B cell (primary cell): ENCODE results near the gene NTM. TPM values are rescaled to one million over a fixed set of nuclear protein-coding genes. Genes with fewer than 3 reads are reported as not detected.

Experiments
- ATAC-seq: fragments of 200-7000 bp; cut with Tn5 transposase; one replicate; pipeline ENCODE4 v1.10.0; 2021; ENCODE audit warnings: low read depth, mild to moderate bottlenecking, moderate number of reproducible peaks, moderate library complexity
- CTCF ChIA-PET: fragments of 350-600 bp; sonication (Branson Sonifier 250); formaldehyde crosslinking; loops from one replicate; lab custom pipeline; 2021; ENCODE audit warnings: antibody characterized with exemption, inconsistent platforms; lab: Charles Lee
- POLR2A ChIA-PET: fragments of 350-600 bp; sonication (Branson Sonifier 250); formaldehyde crosslinking; loops from one replicate; lab custom pipeline; 2021; ENCODE audit warnings: antibody characterized with exemption; lab: Charles Lee
- DNase-seq: peaks from one replicate; pipeline ENCODE4 v3.0.0; 2013
- H2AFZ ChIP-seq: 2 replicates; pipeline ENCODE4 v1.6.1; 2012; ENCODE audit warnings: mild to moderate bottlenecking, low read depth, low read length; ENCODE audit not compliant: insufficient read depth, poor library complexity, severe bottlenecking
- H3K27ac ChIP-seq, 2 donors: 1 replicate in 1 of 2; 2 replicates in 1 of 2; pipeline ENCODE4 v1.5.1; 2012 to 2013; ENCODE audit warnings: low read length in 2 of 2, mild to moderate bottlenecking in 2 of 2, moderate library complexity in 1 of 2
- H3K27me3 ChIP-seq, 4 experiments: fragments of 200-600 bp in 1 of 4; sonication (generic) in 1 of 4; replicated peaks in 1 of 4; 1 replicate in 2 of 4; 2 replicates in 2 of 4; pipeline versions ENCODE4 v1.6.1 to v1.7.0; 2013 to 2016; ENCODE audit warnings: low read length in 3 of 4, mild to moderate bottlenecking in 2 of 4, mixed read lengths in 1 of 4, moderate library complexity in 1 of 4; ENCODE audit not compliant: insufficient read depth in 4 of 4, control insufficient read depth in 3 of 4; ENCODE audit errors: control extremely low read depth in 1 of 4
- H3K36me3 ChIP-seq, 2 experiments: replicated peaks in 1 of 2; 1 replicate in 1 of 2; 2 replicates in 1 of 2; pipeline versions ENCODE4 v1.6.1 to v1.7.1; 2013; ENCODE audit warnings: low read length in 1 of 2; ENCODE audit not compliant: insufficient read depth in 2 of 2, control insufficient read depth in 1 of 2; ENCODE audit errors: control extremely low read depth in 1 of 2, extremely low read depth in 1 of 2
- H3K4me1 ChIP-seq, 2 donors: fragments of 200-600 bp in 1 of 2; sonication (generic) in 1 of 2; 1 replicate in 1 of 2; 2 replicates in 1 of 2; pipeline versions ENCODE4 v1.5.1 to v1.6.1; 2013 to 2017; ENCODE audit warnings: low read length in 2 of 2; ENCODE audit not compliant: control insufficient read depth in 2 of 2, insufficient read depth in 2 of 2
- H3K4me2 ChIP-seq: replicated peaks from 2 replicates; pipeline ENCODE3; 2012; ENCODE audit warnings: mild to moderate bottlenecking, low read depth, low read length; ENCODE audit not compliant: poor library complexity, severe bottlenecking
- H3K4me3 ChIP-seq, 5 experiments: fragments of 200-600 bp in 1 of 5; sonication (generic) in 1 of 5; 1 replicate in 3 of 5; 2 replicates in 2 of 5; pipeline versions ENCODE4 v1.5.1 to v1.7.0; 2011 to 2016; ENCODE audit warnings: low read length in 4 of 5, mild to moderate bottlenecking in 4 of 5, low read depth in 2 of 5, control low read depth in 1 of 5, moderate library complexity in 1 of 5; ENCODE audit not compliant: insufficient read depth in 1 of 5; ENCODE audit errors: control extremely low read depth in 1 of 5, extremely low read depth in 1 of 5
- H3K79me2 ChIP-seq: fragments of 200-600 bp; sonication (generic); one replicate; pipeline ENCODE4 v1.6.0; 2016; ENCODE audit warnings: low read length; ENCODE audit not compliant: control insufficient read depth, insufficient read depth
- H3K9ac ChIP-seq: fragments of 200-600 bp; sonication (generic); 2 replicates; pipeline ENCODE4 v1.6.1; 2017; ENCODE audit warnings: mild to moderate bottlenecking, low read length, moderate library complexity
- H3K9me3 ChIP-seq, 3 donors: one replicate each; pipeline versions ENCODE4 v1.6.1 to v1.7.1; 2013; ENCODE audit warnings: low read length in 2 of 3; ENCODE audit not compliant: control insufficient read depth in 2 of 3, insufficient read depth in 1 of 3; ENCODE audit errors: control extremely low read depth in 1 of 3
- H4K20me1 ChIP-seq: 2 replicates; pipeline ENCODE4 v1.6.0; 2012; ENCODE audit warnings: mild to moderate bottlenecking, low read length; ENCODE audit not compliant: insufficient read depth, control insufficient read depth, poor library complexity, severe bottlenecking
- H3K27ac Mint-ChIP-seq: one replicate; pipeline ENCODE4 v1.8.0; 2021; ENCODE audit warnings: mixed read lengths
- H3K27me3 Mint-ChIP-seq: one replicate; pipeline ENCODE4 v1.8.0; 2021; ENCODE audit warnings: mixed read lengths
- H3K4me1 Mint-ChIP-seq: one replicate; pipeline ENCODE4 v1.8.0; 2021; ENCODE audit warnings: mixed read lengths
- H3K4me3 Mint-ChIP-seq: one replicate; pipeline ENCODE4 v1.8.0; 2021; ENCODE audit warnings: mixed read lengths
- H3K9me3 Mint-ChIP-seq: one replicate; pipeline ENCODE4 v1.8.0; 2022; ENCODE audit warnings: mixed read lengths; ENCODE audit not compliant: insufficient read depth
- CTCF ChIP-seq: fragments of 200-600 bp; IDR thresholded peaks from one replicate; pipeline ENCODE4 v1.8.0; 2022; ENCODE audit warnings: antibody characterized with exemption, mild to moderate bottlenecking
- EZH2 ChIP-seq: IDR thresholded peaks from 2 replicates; pipeline ENCODE4 v1.6.1; 2012; ENCODE audit warnings: borderline replicate concordance, low read depth, mild to moderate bottlenecking, moderate library complexity, low read length; ENCODE audit not compliant: insufficient read depth, poor library complexity, severe bottlenecking
- whole genome bisulfite sequencing: methylation state at CpG from one replicate; pipeline ENCODE4 v1.1.5; 2013; ENCODE audit warnings: missing lambda C conversion rate; ENCODE audit not compliant: insufficient coverage; 5-methylcytosine and 5-hydroxymethylcytosine counted together
- intact Hi-C: fragments of 100-400 bp; cut with micrococcal nuclease; formaldehyde crosslinking; loops from one replicate; pipeline ENCODE4 v1.10.0; 2022
- polyA plus RNA-seq: library from polyadenylated mRNA; depleted of rRNA; stranded (reverse); fragments of >200 nt; gene quantifications from 2 replicates; pipeline ENCODE4 v1.2.3, GENCODE V29; 2012
- total RNA-seq, 2 donors: library from RNA; stranded (reverse); fragments of 120-200 nt in 1 of 2; gene quantifications; 1 replicate in 1 of 2; 2 replicates in 1 of 2; pipeline versions ENCODE4 v1.2.3 to v1.2.4, GENCODE V29; 2013 to 2022

The NTM gene
- total and polyA plus RNA-seq, 2 donors (not counting 1 experiment from before 2014, with no cell fraction given), result not detected

- no peak overlapping the region for H2AFZ ChIP-seq
- H3K27me3 ChIP-seq, result peaks cover 0 to 17% (median 2%) of the 10 kb centered on the region in 4 experiments
- Mint-ChIP-seq H3K4me1 (no peaks in the 10 kb centered on the region), H3K4me3 (no peak overlapping the region), H3K9me3 (no peaks in the 10 kb centered on the region), H3K27me3 (peaks cover 24% of the 10 kb centered on the region), H3K27ac (no peak overlapping the region)
- no CpG with 5 or more reads among the region's 4 CpGs for WGBS
- CTCF ChIA-PET, result no interaction called here
- peaks cover 0 to 6% (median 0%) of the 10 kb centered on the region in 3 donors for H3K9me3 ChIP-seq
- H4K20me1 ChIP-seq, result no peaks in the 10 kb centered on the region
- DNase-seq, result no peak
- no peaks in the 10 kb centered on the region for H3K79me2 ChIP-seq
- no peak overlapping the region for H3K27ac ChIP-seq
- intact Hi-C loops, result no loop called here
- ATAC-seq, result no peak
- no peak overlapping the region for H3K4me2 ChIP-seq
- TF ChIP-seq EZH2 (no peak), CTCF (no peak)
- no peaks in the 10 kb centered on the region for H3K4me1 ChIP-seq
- no peak overlapping the region for H3K4me3 ChIP-seq
- H3K9ac ChIP-seq, result no peak overlapping the region
- H3K36me3 ChIP-seq, result no peaks in the 10 kb centered on the region
- POLR2A ChIA-PET, result no interaction called here
Observed at GRCh38 chr11:131906963-131907362, 536.5 kb downstream of the NTM start.

- Histone ChIP-seq H3K4me3 (no peak overlapping the region), H4K20me1 (no peaks in the 10 kb centered on the region), H3K9ac (no peak overlapping the region), H3K27me3 (peaks cover 0 to 21% (median 2%) of the 10 kb centered on the region in 4 experiments), H3K4me2 (no peak overlapping the region), H3K9me3 (peaks cover 0 to 7% (median 0%) of the 10 kb centered on the region in 3 donors), H2AFZ (no peak overlapping the region), H3K27ac (no peak overlapping the region), H3K79me2 (no peaks in the 10 kb centered on the region), H3K4me1 (no peaks in the 10 kb centered on the region), H3K36me3 (no peaks in the 10 kb centered on the region)
- intact Hi-C loops, result no loop called here
- H3K9me3 Mint-ChIP-seq, result no peaks in the 10 kb centered on the region
- H3K27ac Mint-ChIP-seq, result no peak overlapping the region
- peaks cover 28% of the 10 kb centered on the region for H3K27me3 Mint-ChIP-seq
- H3K4me1 Mint-ChIP-seq, result no peaks in the 10 kb centered on the region
- CTCF ChIA-PET, result no interaction called here
- no peak for ATAC-seq
- 39% methylated on average over 2 of the region's 5 CpGs for WGBS
- POLR2A ChIA-PET, result no interaction called here
- no peak for DNase-seq
- TF ChIP-seq CTCF (no peak), EZH2 (no peak)
- no peak overlapping the region for H3K4me3 Mint-ChIP-seq
Observed at GRCh38 chr11:131907371-131907770, 537.0 kb downstream of the NTM start.
